WTC11 (cell line): ENCODE results near the gene GSDME. TPM values are rescaled to one million over a fixed set of nuclear protein-coding genes. Genes with fewer than 3 reads are reported as not detected.

Source experiments
- ATAC-seq: fragments of 200-7000 bp; cut with Tn5 transposase; 2 replicates; pipeline ENCODE4 v1.10.0; 2021; ENCODE audit warnings: mild to moderate bottlenecking, moderate library complexity
- CTCF ChIA-PET: fragments of 300-600 bp; sonication (Branson Sonifier 250); formaldehyde crosslinking; loops from one replicate; lab custom pipeline; 2021; ENCODE audit warnings: antibody characterized with exemption; lab: Charles Lee
- POLR2A ChIA-PET: fragments of 350-600 bp; sonication (Branson Sonifier 250); formaldehyde crosslinking; loops from one replicate; lab custom pipeline; 2021; ENCODE audit warnings: antibody characterized with exemption; lab: Charles Lee
- DNase-seq: peaks from one replicate; pipeline ENCODE4 v3.0.0; 2021; ENCODE audit warnings: low spot score
- H3K27ac Mint-ChIP-seq: 2 replicates; pipeline ENCODE4 v1.8.0; 2021; ENCODE audit warnings: mixed read lengths
- H3K27me3 Mint-ChIP-seq: 2 replicates; pipeline ENCODE4 v1.8.0; 2021; ENCODE audit warnings: low read depth, mild to moderate bottlenecking, moderate library complexity, mixed read lengths
- H3K36me3 Mint-ChIP-seq: 2 replicates; pipeline ENCODE4 v1.8.0; 2021; ENCODE audit warnings: mixed read lengths
- H3K4me1 Mint-ChIP-seq: 2 replicates; pipeline ENCODE4 v1.8.0; 2022; ENCODE audit warnings: mixed read lengths
- H3K4me3 Mint-ChIP-seq: 2 replicates; pipeline ENCODE4 v1.8.0; 2021; ENCODE audit warnings: mild to moderate bottlenecking, moderate library complexity, mixed read lengths
- H3K9me3 Mint-ChIP-seq: 2 replicates; pipeline ENCODE4 v1.8.0; 2021; ENCODE audit warnings: mixed read lengths
- ELF4 ChIP-seq: sonication (generic); formaldehyde crosslinking; IDR thresholded peaks from 2 replicates; pipeline ENCODE4 v1.8.1; 2022; ENCODE audit warnings: low read depth, mild to moderate bottlenecking, moderate library complexity, missing genetic modification reagents
- EMX1 ChIP-seq: fragments of 250-450 bp; sonication (Bioruptor Pico); IDR thresholded peaks from 2 replicates; pipeline ENCODE4 v1.8.0; 2021; ENCODE audit warnings: mild to moderate bottlenecking
- FOXP1 ChIP-seq: sonication (generic); formaldehyde crosslinking; IDR thresholded peaks from 2 replicates; pipeline ENCODE4 v1.8.0; 2022; ENCODE audit warnings: missing genetic modification reagents, mild to moderate bottlenecking, moderate library complexity, borderline replicate concordance
- HMGA2 ChIP-seq: fragments of 250-450 bp; sonication (Bioruptor Pico); IDR thresholded peaks from 2 replicates; pipeline ENCODE4 v1.4.0; 2021; ENCODE audit warnings: mild to moderate bottlenecking, moderate library complexity
- IRF1 ChIP-seq: sonication (generic); formaldehyde crosslinking; IDR thresholded peaks from 2 replicates; pipeline ENCODE4 v1.8.0; 2023; ENCODE audit warnings: missing genetic modification reagents
- MYBL2 ChIP-seq: sonication (generic); formaldehyde crosslinking; IDR thresholded peaks from 2 replicates; pipeline ENCODE4 v1.8.1; 2023; ENCODE audit warnings: mild to moderate bottlenecking, moderate library complexity, missing genetic modification reagents
- NR2C2 ChIP-seq: sonication (generic); formaldehyde crosslinking; IDR thresholded peaks from 2 replicates; pipeline ENCODE4 v1.8.0; 2022; ENCODE audit warnings: mild to moderate bottlenecking, missing genetic modification reagents
- OVOL2 ChIP-seq: fragments of 250-450 bp; sonication (Bioruptor Pico); IDR thresholded peaks from 2 replicates; pipeline ENCODE4 v1.9.0; 2021; ENCODE audit warnings: mild to moderate bottlenecking, borderline replicate concordance
- SMAD4 ChIP-seq: sonication (generic); formaldehyde crosslinking; IDR thresholded peaks from 2 replicates; pipeline ENCODE4 v1.8.0; 2022; ENCODE audit warnings: mild to moderate bottlenecking, missing genetic modification reagents
- SP1 ChIP-seq: sonication (generic); formaldehyde crosslinking; conservative IDR thresholded peaks from 2 replicates; pipeline ENCODE4 v1.8.1; 2022; ENCODE audit warnings: missing genetic modification reagents
- TEAD4 ChIP-seq: sonication (generic); formaldehyde crosslinking; IDR thresholded peaks from 2 replicates; pipeline ENCODE4 v1.8.0; 2022; ENCODE audit warnings: mild to moderate bottlenecking, missing genetic modification reagents
- USF1 ChIP-seq: sonication (generic); formaldehyde crosslinking; IDR thresholded peaks from 2 replicates; pipeline ENCODE4 v1.8.0; 2022; ENCODE audit warnings: mild to moderate bottlenecking, missing genetic modification reagents
- ZNF138 ChIP-seq: sonication (generic); formaldehyde crosslinking; conservative IDR thresholded peaks from 2 replicates; pipeline ENCODE4 v1.8.1; 2022; ENCODE audit warnings: mild to moderate bottlenecking, moderate library complexity, missing genetic modification reagents
- ZNF532 ChIP-seq: fragments of 250-450 bp; sonication (Bioruptor Pico); IDR thresholded peaks from 2 replicates; pipeline ENCODE4 v1.9.0; 2021; ENCODE audit warnings: mild to moderate bottlenecking, borderline replicate concordance
- total RNA-seq: library from RNA; stranded (reverse); gene quantifications from 3 replicates; pipeline ENCODE4 v1.2.3, GENCODE V29; 2021
- TF ChIP-seq, protein P1 (sequence below): sonication (generic); formaldehyde crosslinking; IDR thresholded peaks from 2 replicates; pipeline ENCODE4 v1.8.1; 2023; ENCODE audit warnings: mild to moderate bottlenecking, missing genetic modification reagents, borderline replicate concordance
- TF ChIP-seq, protein P2 (sequence below): sonication (generic); formaldehyde crosslinking; IDR thresholded peaks from 2 replicates; pipeline ENCODE4 v1.8.1; 2022; ENCODE audit warnings: low read depth, mild to moderate bottlenecking, moderate library complexity, missing genetic modification reagents, borderline replicate concordance
- TF ChIP-seq, protein P3 (sequence below): sonication (generic); formaldehyde crosslinking; IDR thresholded peaks from 2 replicates; pipeline ENCODE4 v1.8.1; 2022; ENCODE audit warnings: mild to moderate bottlenecking, moderate library complexity, missing genetic modification reagents
- TF ChIP-seq, protein P4 (sequence below): fragments of 250-450 bp; sonication (Bioruptor Pico); IDR thresholded peaks from 2 replicates; pipeline ENCODE4 v1.9.0; 2021; ENCODE audit warnings: moderate library complexity, mild to moderate bottlenecking, inconsistent platforms, borderline replicate concordance

Gene GSDME
- total RNA-seq, 1 experiment from 2014 or later = 4.8 TPM

DNA sequence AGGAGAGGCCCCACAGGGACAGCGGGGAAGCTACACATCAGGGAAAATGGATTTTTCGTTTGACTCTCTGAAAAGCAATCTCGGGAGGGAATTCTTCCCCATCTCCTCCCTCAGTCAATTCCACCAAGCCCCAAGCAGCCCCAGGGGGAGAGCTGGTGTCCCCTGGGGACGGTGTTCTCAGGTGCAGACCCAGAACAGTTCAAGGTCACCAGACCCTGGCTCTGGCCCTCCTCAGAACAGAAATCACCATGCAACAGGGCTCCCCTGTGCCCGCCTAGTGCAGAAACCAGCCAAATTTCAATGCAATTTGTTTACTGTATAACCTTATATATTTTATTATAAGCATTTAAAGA, 34.1 kb downstream of the GSDME start (continued):
- TF ChIP-seq, protein P1, sequence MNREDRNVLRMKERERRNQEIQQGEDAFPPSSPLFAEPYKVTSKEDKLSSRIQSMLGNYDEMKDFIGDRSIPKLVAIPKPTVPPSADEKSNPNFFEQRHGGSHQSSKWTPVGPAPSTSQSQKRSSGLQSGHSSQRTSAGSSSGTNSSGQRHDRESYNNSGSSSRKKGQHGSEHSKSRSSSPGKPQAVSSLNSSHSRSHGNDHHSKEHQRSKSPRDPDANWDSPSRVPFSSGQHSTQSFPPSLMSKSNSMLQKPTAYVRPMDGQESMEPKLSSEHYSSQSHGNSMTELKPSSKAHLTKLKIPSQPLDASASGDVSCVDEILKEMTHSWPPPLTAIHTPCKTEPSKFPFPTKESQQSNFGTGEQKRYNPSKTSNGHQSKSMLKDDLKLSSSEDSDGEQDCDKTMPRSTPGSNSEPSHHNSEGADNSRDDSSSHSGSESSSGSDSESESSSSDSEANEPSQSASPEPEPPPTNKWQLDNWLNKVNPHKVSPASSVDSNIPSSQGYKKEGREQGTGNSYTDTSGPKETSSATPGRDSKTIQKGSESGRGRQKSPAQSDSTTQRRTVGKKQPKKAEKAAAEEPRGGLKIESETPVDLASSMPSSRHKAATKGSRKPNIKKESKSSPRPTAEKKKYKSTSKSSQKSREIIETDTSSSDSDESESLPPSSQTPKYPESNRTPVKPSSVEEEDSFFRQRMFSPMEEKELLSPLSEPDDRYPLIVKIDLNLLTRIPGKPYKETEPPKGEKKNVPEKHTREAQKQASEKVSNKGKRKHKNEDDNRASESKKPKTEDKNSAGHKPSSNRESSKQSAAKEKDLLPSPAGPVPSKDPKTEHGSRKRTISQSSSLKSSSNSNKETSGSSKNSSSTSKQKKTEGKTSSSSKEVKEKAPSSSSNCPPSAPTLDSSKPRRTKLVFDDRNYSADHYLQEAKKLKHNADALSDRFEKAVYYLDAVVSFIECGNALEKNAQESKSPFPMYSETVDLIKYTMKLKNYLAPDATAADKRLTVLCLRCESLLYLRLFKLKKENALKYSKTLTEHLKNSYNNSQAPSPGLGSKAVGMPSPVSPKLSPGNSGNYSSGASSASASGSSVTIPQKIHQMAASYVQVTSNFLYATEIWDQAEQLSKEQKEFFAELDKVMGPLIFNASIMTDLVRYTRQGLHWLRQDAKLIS (CRISPR knock-in tag) = no peak

GRCh38 chr7:24722386-24723177, 34.7 kb downstream of the GSDME start:
- H3K27ac Mint-ChIP-seq = no peak overlapping the region
- peak; percentile 19 for ATAC-seq
- TF ChIP-seq SP1 (CRISPR knock-in tag) = no peak
- 0 out of 2 replicates have a peak, but pooled peaks have one; percentile 37 for TF ChIP-seq FOXP1 (CRISPR knock-in tag)
- DNase-seq = no peak
- CTCF ChIA-PET = interaction anchor here (0.6 to 1.6 kb wide), 12 partner anchors 9 to 438 kb away, joined by 3 to 5 read pairs (median 4); partner anchors contain the start of gene NPY
- H3K4me3 Mint-ChIP-seq = no peak overlapping the region
- peaks cover 61% of the 10 kb centered on the region for H3K4me1 Mint-ChIP-seq
- peaks cover 13% of the 10 kb centered on the region for H3K27me3 Mint-ChIP-seq
- H3K9me3 Mint-ChIP-seq = no peaks in the 10 kb centered on the region
- H3K36me3 Mint-ChIP-seq = no peaks in the 10 kb centered on the region
- POLR2A ChIA-PET = no interaction called here

GRCh38 chr7:24721481-24722001, 35.7 kb downstream of the GSDME start:
- Mint-ChIP-seq H3K27ac (no peak overlapping the region), H3K9me3 (no peaks in the 10 kb centered on the region), H3K27me3 (peaks cover 2% of the 10 kb centered on the region; the same call in 1 of the 2 replicates), H3K4me1 (peaks cover 51% of the 10 kb centered on the region), H3K36me3 (no peaks in the 10 kb centered on the region), H3K4me3 (no peak overlapping the region)
- ATAC-seq = no peak
- DNase-seq = no peak
- POLR2A ChIA-PET = no interaction called here
- TF ChIP-seq TEAD4 (CRISPR knock-in tag) = no peak
- TF ChIP-seq, protein P2, sequence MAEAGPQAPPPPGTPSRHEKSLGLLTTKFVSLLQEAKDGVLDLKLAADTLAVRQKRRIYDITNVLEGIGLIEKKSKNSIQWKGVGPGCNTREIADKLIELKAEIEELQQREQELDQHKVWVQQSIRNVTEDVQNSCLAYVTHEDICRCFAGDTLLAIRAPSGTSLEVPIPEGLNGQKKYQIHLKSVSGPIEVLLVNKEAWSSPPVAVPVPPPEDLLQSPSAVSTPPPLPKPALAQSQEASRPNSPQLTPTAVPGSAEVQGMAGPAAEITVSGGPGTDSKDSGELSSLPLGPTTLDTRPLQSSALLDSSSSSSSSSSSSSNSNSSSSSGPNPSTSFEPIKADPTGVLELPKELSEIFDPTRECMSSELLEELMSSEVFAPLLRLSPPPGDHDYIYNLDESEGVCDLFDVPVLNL (CRISPR knock-in tag) = no peak
- no peak for TF ChIP-seq ELF4
- TF ChIP-seq OVOL2 = no peak
- TF ChIP-seq HMGA2 (CRISPR knock-in tag) = no peak
- TF ChIP-seq SP1 (CRISPR knock-in tag) = no peak
- no peak for TF ChIP-seq MYBL2
- no peak for TF ChIP-seq USF1 (CRISPR knock-in tag)
- TF ChIP-seq SMAD4 (CRISPR knock-in tag) = no peak
- TF ChIP-seq, protein P3, sequence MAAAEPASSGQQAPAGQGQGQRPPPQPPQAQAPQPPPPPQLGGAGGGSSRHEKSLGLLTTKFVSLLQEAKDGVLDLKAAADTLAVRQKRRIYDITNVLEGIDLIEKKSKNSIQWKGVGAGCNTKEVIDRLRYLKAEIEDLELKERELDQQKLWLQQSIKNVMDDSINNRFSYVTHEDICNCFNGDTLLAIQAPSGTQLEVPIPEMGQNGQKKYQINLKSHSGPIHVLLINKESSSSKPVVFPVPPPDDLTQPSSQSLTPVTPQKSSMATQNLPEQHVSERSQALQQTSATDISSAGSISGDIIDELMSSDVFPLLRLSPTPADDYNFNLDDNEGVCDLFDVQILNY (CRISPR knock-in tag) = no peak
- TF ChIP-seq ZNF532 (CRISPR knock-in tag) = no peak
- no peak for TF ChIP-seq EMX1 (CRISPR knock-in tag)
- TF ChIP-seq, protein P4, sequence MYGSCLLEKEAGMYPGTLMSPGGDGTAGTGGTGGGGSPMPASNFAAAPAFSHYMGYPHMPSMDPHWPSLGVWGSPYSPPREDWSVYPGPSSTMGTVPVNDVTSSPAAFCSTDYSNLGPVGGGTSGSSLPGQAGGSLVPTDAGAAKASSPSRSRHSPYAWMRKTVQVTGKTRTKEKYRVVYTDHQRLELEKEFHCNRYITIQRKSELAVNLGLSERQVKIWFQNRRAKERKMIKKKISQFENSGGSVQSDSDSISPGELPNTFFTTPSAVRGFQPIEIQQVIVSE = no peak
- no peak for TF ChIP-seq ZNF138
- no peak for TF ChIP-seq FOXP1 (CRISPR knock-in tag)
- TF ChIP-seq IRF1 = no peak
- no peak for TF ChIP-seq NR2C2
- TF ChIP-seq, all 79 proteins: peak for 0
- CTCF ChIA-PET = interaction anchor here (0.6 to 1.1 kb wide), 2 partner anchors 20 to 40 kb away, joined by 3 read pairs; no protein-coding TSS in a partner anchor
